Neural cell (in vitro differentiated cells): Measurements from ENCODE around the gene CH25H. TPM values are rescaled to one million over a fixed set of nuclear protein-coding genes. Genes with fewer than 3 reads are reported as not detected.

Experiments
- H2AFZ ChIP-seq: fragments of 200-600, 300-800 bp; sonication (generic), shearing (Covaris generic); 2 replicates; pipeline ENCODE4 v1.6.0; 2014; ENCODE audit warnings: low read depth, mild to moderate bottlenecking, antibody characterized with exemption, low read length, moderate library complexity
- H3F3A ChIP-seq: fragments of 200-600 bp; shearing (Covaris generic); 2 replicates; pipeline ENCODE4 v1.6.1; 2016; ENCODE audit warnings: mild to moderate bottlenecking, moderate library complexity, mixed read lengths, antibody characterized with exemption, low read length; ENCODE audit not compliant: insufficient read depth, poor library complexity, severe bottlenecking
- H3K27ac ChIP-seq: fragments of 200-600, 300-800 bp; sonication (generic), shearing (Covaris generic); 2 replicates; pipeline ENCODE4 v1.5.1; 2014; ENCODE audit warnings: mild to moderate bottlenecking, low read length, moderate library complexity
- H3K27me3 ChIP-seq: fragments of 300-800, 200-600 bp; sonication (generic), shearing (Covaris generic); 2 replicates; pipeline ENCODE4 v1.6.0; 2014; ENCODE audit warnings: mild to moderate bottlenecking, low read depth, low read length, moderate library complexity; ENCODE audit not compliant: insufficient read depth
- H3K36me3 ChIP-seq: fragments of 300-800, 200-600 bp; sonication (generic), shearing (Covaris generic); 2 replicates; pipeline ENCODE4 v1.5.1; 2014; ENCODE audit warnings: mild to moderate bottlenecking, antibody characterized with exemption, low read length, moderate library complexity; ENCODE audit not compliant: insufficient read depth
- H3K4me2 ChIP-seq: fragments of 300-800, 200-600 bp; sonication (generic), shearing (Covaris generic); 2 replicates; pipeline ENCODE4 v1.6.0; 2014; ENCODE audit warnings: mild to moderate bottlenecking, low read length
- H3K4me3 ChIP-seq: fragments of 300-800, 200-600 bp; sonication (generic), shearing (Covaris generic); 2 replicates; pipeline ENCODE4 v1.5.1; 2014; ENCODE audit warnings: mild to moderate bottlenecking, low read length, moderate library complexity
- H3K79me2 ChIP-seq: fragments of 200-600 bp; shearing (Covaris generic); replicated peaks from 2 replicates; pipeline ENCODE4 v1.6.0; 2014; ENCODE audit warnings: mild to moderate bottlenecking, low read length, moderate library complexity; ENCODE audit not compliant: insufficient read depth
- H3K9ac ChIP-seq: fragments of 300-800, 200-600 bp; sonication (generic), shearing (Covaris generic); 2 replicates; pipeline ENCODE4 v1.6.1; 2016; ENCODE audit warnings: mild to moderate bottlenecking, low read length, mixed read lengths
- H3K9me2 ChIP-seq: fragments of 200-600 bp; shearing (Covaris generic); 2 replicates; pipeline ENCODE4 v1.6.1; 2016; ENCODE audit warnings: mild to moderate bottlenecking, low read length, mixed read lengths; ENCODE audit not compliant: insufficient read depth
- H3K9me3 ChIP-seq: fragments of 200-600, 300-800 bp; sonication (generic), shearing (Covaris generic); 2 replicates; pipeline ENCODE4 v1.6.1; 2016; ENCODE audit warnings: mild to moderate bottlenecking, mixed run types, low read length, moderate library complexity, mixed read lengths
- H4K20me1 ChIP-seq: fragments of 200-600 bp; shearing (Covaris generic); 2 replicates; pipeline ENCODE4 v1.6.1; 2016; ENCODE audit warnings: mild to moderate bottlenecking, mixed run types; ENCODE audit not compliant: insufficient read depth
- EP300 ChIP-seq: fragments of 450-650 bp; conservative IDR thresholded peaks from 2 replicates; pipeline ENCODE4 v1.6.1; 2014; ENCODE audit warnings: antibody characterized with exemption, mild to moderate bottlenecking, moderate library complexity; ENCODE audit not compliant: poor library complexity, severe bottlenecking
- EZH2 ChIP-seq: fragments of 200-600, 300-800 bp; shearing (Covaris generic), sonication (generic); IDR thresholded peaks from 2 replicates; pipeline ENCODE4 v1.6.1; 2014; ENCODE audit warnings: antibody characterized with exemption, low read length, borderline replicate concordance, mild to moderate bottlenecking; ENCODE audit not compliant: insufficient read depth, poor library complexity, severe bottlenecking
- MXI1 ChIP-seq: fragments of 450-650 bp; conservative IDR thresholded peaks from 2 replicates; pipeline ENCODE4 v1.6.1; 2014; ENCODE audit warnings: antibody characterized with exemption, mild to moderate bottlenecking; ENCODE audit not compliant: poor library complexity, severe bottlenecking
- POLR2AphosphoS5 ChIP-seq: IDR thresholded peaks from 2 replicates; pipeline ENCODE4 v1.6.1; 2012
- RAD21 ChIP-seq: fragments of 450-650 bp; conservative IDR thresholded peaks from 2 replicates; pipeline ENCODE4 v1.6.1; 2014; ENCODE audit warnings: antibody characterized with exemption, mild to moderate bottlenecking, moderate library complexity
- SMC3 ChIP-seq: fragments of 450-650 bp; conservative IDR thresholded peaks from 2 replicates; pipeline ENCODE4 v1.6.1; 2014; ENCODE audit warnings: antibody characterized with exemption, mild to moderate bottlenecking, moderate library complexity; ENCODE audit not compliant: poor library complexity
- TAF1 ChIP-seq: IDR thresholded peaks from 2 replicates; pipeline ENCODE4 v1.6.1; 2012; ENCODE audit warnings: low read depth
- polyA plus RNA-seq: library from polyadenylated mRNA; depleted of rRNA; stranded (reverse); fragments of >200 nt; gene quantifications from 2 replicates; pipeline ENCODE4 v1.2.3, GENCODE V29; 2014
- TF ChIP-seq, protein P1 (sequence below): fragments of 450-650 bp; IDR thresholded peaks from 2 replicates; pipeline ENCODE4 v1.5.1; 2014; ENCODE audit warnings: antibody characterized with exemption, mild to moderate bottlenecking, moderate library complexity; ENCODE audit not compliant: poor library complexity, severe bottlenecking
- TF ChIP-seq, protein P2 (sequence below): IDR thresholded peaks from 2 replicates; pipeline ENCODE4 v1.6.1; 2012; ENCODE audit warnings: borderline replicate concordance

Gene CH25H
- polyA plus RNA-seq, 1 donor from 2014 or later = 0.22 TPM

DNA sequence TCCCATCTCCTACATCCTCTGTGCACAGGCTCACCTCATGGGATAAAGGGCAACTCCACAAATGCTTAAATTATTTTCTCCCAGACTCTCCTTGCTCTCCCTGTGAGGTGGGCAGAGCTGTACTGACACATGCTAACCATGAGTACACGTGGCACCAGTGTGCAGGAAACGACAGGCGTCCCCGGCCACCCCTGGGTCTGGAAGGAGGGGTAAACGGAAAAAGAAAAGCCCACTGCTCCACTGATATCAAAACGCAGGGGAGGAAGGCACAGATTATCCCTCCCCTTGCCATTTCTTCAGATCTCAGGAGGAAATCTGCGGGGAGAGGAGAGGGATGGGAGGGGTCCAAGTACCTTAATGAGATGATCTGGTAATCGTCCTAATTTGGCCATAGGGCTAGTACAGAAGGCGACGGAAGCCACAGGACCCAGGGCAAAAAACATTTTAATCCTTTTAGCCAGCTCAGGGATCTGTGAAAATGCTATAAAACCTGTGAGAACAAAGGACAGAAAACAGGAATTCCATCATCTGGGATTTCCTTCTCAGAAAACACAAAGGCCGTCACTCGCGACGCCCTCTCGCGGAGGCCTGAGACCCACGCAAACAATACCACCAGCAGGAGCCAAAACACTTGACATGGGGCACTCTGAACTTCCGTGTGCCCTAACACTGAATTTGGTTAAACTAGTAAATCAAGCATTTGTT, 17.8 kb upstream of the CH25H start:
- H3K9ac ChIP-seq = no peak overlapping the region
- H3F3A ChIP-seq = no peaks in the 10 kb centered on the region
- H3K79me2 ChIP-seq = no peaks in the 10 kb centered on the region
- H3K27me3 ChIP-seq = no peaks in the 10 kb centered on the region
- H3K9me3 ChIP-seq = no peaks in the 10 kb centered on the region
- peaks cover 13% of the 10 kb centered on the region for H3K36me3 ChIP-seq
- TF ChIP-seq SMC3 (no peak), POLR2AphosphoS5 (no peak), MXI1 (no peak), EP300 (no peak), TAF1 (no peak), EZH2 (no peak)
- TF ChIP-seq, protein P1, sequence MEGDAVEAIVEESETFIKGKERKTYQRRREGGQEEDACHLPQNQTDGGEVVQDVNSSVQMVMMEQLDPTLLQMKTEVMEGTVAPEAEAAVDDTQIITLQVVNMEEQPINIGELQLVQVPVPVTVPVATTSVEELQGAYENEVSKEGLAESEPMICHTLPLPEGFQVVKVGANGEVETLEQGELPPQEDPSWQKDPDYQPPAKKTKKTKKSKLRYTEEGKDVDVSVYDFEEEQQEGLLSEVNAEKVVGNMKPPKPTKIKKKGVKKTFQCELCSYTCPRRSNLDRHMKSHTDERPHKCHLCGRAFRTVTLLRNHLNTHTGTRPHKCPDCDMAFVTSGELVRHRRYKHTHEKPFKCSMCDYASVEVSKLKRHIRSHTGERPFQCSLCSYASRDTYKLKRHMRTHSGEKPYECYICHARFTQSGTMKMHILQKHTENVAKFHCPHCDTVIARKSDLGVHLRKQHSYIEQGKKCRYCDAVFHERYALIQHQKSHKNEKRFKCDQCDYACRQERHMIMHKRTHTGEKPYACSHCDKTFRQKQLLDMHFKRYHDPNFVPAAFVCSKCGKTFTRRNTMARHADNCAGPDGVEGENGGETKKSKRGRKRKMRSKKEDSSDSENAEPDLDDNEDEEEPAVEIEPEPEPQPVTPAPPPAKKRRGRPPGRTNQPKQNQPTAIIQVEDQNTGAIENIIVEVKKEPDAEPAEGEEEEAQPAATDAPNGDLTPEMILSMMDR = no peak
- H3K4me2 ChIP-seq = no peak overlapping the region
- no peak overlapping the region for H3K4me3 ChIP-seq
- H2AFZ ChIP-seq = no peak overlapping the region
- no peaks in the 10 kb centered on the region for H4K20me1 ChIP-seq
- H3K9me2 ChIP-seq = no peaks in the 10 kb centered on the region
- H3K27ac ChIP-seq = no peak overlapping the region

DNA sequence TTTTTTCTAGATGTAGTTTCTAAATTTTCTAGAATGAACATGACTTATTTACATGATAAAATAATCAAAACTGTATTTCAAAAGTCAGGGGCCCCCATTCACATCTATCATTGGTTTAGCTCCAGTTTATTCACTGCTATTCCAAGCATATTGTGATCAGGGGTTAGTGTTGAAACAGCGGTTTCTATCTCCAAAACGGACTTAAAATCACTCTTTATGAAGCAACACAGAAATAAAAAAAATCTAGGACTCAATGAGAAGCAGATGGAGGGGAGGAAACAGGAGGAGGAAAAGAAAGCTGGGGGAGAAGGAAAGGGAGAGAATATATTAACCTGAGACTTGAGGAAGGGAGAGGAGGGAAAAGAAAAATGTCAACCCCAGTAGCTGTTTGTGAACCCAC, 14.8 kb upstream of the CH25H start:
- Histone ChIP-seq H3K79me2 (no peaks in the 10 kb centered on the region), H3K4me3 (no peak overlapping the region), H3K4me2 (no peak overlapping the region), H3K9me3 (no peaks in the 10 kb centered on the region), H3K36me3 (peaks cover under 1% of the 10 kb centered on the region), H3F3A (peaks cover 4% of the 10 kb centered on the region), H4K20me1 (no peaks in the 10 kb centered on the region), H3K27ac (no peak overlapping the region), H3K9ac (no peak overlapping the region), H3K27me3 (no peaks in the 10 kb centered on the region), H2AFZ (no peak overlapping the region), H3K9me2 (no peaks in the 10 kb centered on the region)
- TF ChIP-seq MXI1 (no peak), SMC3 (no peak), TAF1 (no peak), POLR2AphosphoS5 (no peak), RAD21 (no peak), EP300 (no peak), EZH2 (no peak)
- TF ChIP-seq, protein P2, sequence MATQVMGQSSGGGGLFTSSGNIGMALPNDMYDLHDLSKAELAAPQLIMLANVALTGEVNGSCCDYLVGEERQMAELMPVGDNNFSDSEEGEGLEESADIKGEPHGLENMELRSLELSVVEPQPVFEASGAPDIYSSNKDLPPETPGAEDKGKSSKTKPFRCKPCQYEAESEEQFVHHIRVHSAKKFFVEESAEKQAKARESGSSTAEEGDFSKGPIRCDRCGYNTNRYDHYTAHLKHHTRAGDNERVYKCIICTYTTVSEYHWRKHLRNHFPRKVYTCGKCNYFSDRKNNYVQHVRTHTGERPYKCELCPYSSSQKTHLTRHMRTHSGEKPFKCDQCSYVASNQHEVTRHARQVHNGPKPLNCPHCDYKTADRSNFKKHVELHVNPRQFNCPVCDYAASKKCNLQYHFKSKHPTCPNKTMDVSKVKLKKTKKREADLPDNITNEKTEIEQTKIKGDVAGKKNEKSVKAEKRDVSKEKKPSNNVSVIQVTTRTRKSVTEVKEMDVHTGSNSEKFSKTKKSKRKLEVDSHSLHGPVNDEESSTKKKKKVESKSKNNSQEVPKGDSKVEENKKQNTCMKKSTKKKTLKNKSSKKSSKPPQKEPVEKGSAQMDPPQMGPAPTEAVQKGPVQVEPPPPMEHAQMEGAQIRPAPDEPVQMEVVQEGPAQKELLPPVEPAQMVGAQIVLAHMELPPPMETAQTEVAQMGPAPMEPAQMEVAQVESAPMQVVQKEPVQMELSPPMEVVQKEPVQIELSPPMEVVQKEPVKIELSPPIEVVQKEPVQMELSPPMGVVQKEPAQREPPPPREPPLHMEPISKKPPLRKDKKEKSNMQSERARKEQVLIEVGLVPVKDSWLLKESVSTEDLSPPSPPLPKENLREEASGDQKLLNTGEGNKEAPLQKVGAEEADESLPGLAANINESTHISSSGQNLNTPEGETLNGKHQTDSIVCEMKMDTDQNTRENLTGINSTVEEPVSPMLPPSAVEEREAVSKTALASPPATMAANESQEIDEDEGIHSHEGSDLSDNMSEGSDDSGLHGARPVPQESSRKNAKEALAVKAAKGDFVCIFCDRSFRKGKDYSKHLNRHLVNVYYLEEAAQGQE = no peak
- TF ChIP-seq, protein P1 = no peak
